Colon (tissue), 2 donors: ENCODE results near the gene DLG5.

ENCODE experiments used
- FAIRE-seq: peaks from 2 replicates; lab custom pipeline; 2012; peaks lifted over from hg19 to GRCh38; lab: Jason Lieb, UNC
- donor health status: control.
- donor health status: control.

The DLG5 gene

GRCh38 chr10:77912576-77912975 is 14.0 kb downstream of the DLG5 start:
- no peak for FAIRE-seq

GRCh38 chr10:77911535-77912123 is 14.9 kb downstream of the DLG5 start:
- no peak for FAIRE-seq

GRCh38 chr10:77910524-77911145 is 15.9 kb downstream of the DLG5 start:
- no peak for FAIRE-seq

- FAIRE-seq = no peak
These were observed 16.7 kb downstream of the DLG5 start for GRCh38 chr10:77909749-77910375.

- no peak for FAIRE-seq
These were observed 17.4 kb downstream of the DLG5 start for GRCh38 chr10:77909021-77909748.

- no peak for FAIRE-seq
These were observed 18.4 kb downstream of the DLG5 start for GRCh38 chr10:77907900-77908717.

- FAIRE-seq = no peak
These were observed 19.1 kb downstream of the DLG5 start for GRCh38 chr10:77907462-77907861.

- no peak for FAIRE-seq
These were observed 19.6 kb downstream of the DLG5 start for GRCh38 chr10:77906951-77907421.

- FAIRE-seq = no peak
These were observed 20.8 kb downstream of the DLG5 start for GRCh38 chr10:77905781-77906180.

GRCh38 chr10:77905086-77905748 is 21.3 kb downstream of the DLG5 start:
- FAIRE-seq = no peak

GRCh38 chr10:77904100-77904840 is 22.3 kb downstream of the DLG5 start:
- no peak for FAIRE-seq

- FAIRE-seq = no peak
These were observed 24.4 kb downstream of the DLG5 start for GRCh38 chr10:77902159-77902558.

- no peak for FAIRE-seq
These were observed 24.8 kb downstream of the DLG5 start for GRCh38 chr10:77901743-77902142.

GRCh38 chr10:77899690-77900089 is 26.9 kb downstream of the DLG5 start:
- no peak for FAIRE-seq

GRCh38 chr10:77899080-77899477 is 27.5 kb downstream of the DLG5 start:
- FAIRE-seq = no peak

GRCh38 chr10:77898323-77899079 is 28.1 kb downstream of the DLG5 start:
- no peak for FAIRE-seq

GRCh38 chr10:77896058-77896457 is 30.5 kb downstream of the DLG5 start:
- no peak for FAIRE-seq

GRCh38 chr10:77894058-77894457 is 32.5 kb downstream of the DLG5 start:
- no peak for FAIRE-seq

- FAIRE-seq = no peak
These were observed 33.2 kb downstream of the DLG5 start for GRCh38 chr10:77893386-77893785.

- no peak for FAIRE-seq
These were observed 33.8 kb downstream of the DLG5 start for GRCh38 chr10:77892761-77893160.
